HG03558 (cell line): ENCODE measurements around the gene TYR.
"Not testable (repeated sequence)": the region's sequence is repeated elsewhere in the genome, so short reads cannot be mapped to it uniquely, and the experiment has no call there.

Experiments used
- ATAC-seq: cut with Tn5 transposase; IDR thresholded peaks from one replicate; pipeline ENCODE4 v1.9.1; 2021; ENCODE audit warnings: moderate number of reproducible peaks; ENCODE audit not compliant: unreplicated experiment; ENCODE audit errors: extremely low read depth

The TYR gene

GRCh38 chr11:89267660-89268302 is 90.1 kb downstream of the TYR start:
- no peak for ATAC-seq

GRCh38 chr11:89272540-89273088 is 94.9 kb downstream of the TYR start:
- not testable (repeated sequence) for ATAC-seq

- ATAC-seq = not testable (repeated sequence)
Measured at GRCh38 chr11:89273220-89273619, 95.5 kb downstream of the TYR start.

- ATAC-seq = no peak
Measured at GRCh38 chr11:89275966-89276365, 98.3 kb downstream of the TYR start.

GRCh38 chr11:89279176-89279575 is 101.5 kb downstream of the TYR start:
- ATAC-seq = no peak

GRCh38 chr11:89281032-89281677 is 103.5 kb downstream of the TYR start:
- not testable (repeated sequence) for ATAC-seq

GRCh38 chr11:89286601-89287000 is 108.9 kb downstream of the TYR start:
- ATAC-seq = not testable (repeated sequence)

- not testable (repeated sequence) for ATAC-seq
Measured at GRCh38 chr11:89288004-89288403, 110.3 kb downstream of the TYR start.

GRCh38 chr11:89293965-89294679 is 116.4 kb downstream of the TYR start:
- ATAC-seq = no peak

GRCh38 chr11:89295023-89295422 is 117.3 kb downstream of the TYR start:
- ATAC-seq = not testable (repeated sequence)

- ATAC-seq = not testable (repeated sequence)
Measured at GRCh38 chr11:89303029-89303428, 125.4 kb downstream of the TYR start.

GRCh38 chr11:89308272-89308671 is 130.6 kb downstream of the TYR start:
- not testable (repeated sequence) for ATAC-seq

GRCh38 chr11:89309321-89309985 is 131.8 kb downstream of the TYR start:
- ATAC-seq = not testable (repeated sequence)

- ATAC-seq = not testable (repeated sequence)
Measured at GRCh38 chr11:89310607-89311006, 132.9 kb downstream of the TYR start.

GRCh38 chr11:89321401-89321800 is 143.7 kb downstream of the TYR start:
- ATAC-seq = no peak

- ATAC-seq = no peak
Measured at GRCh38 chr11:89327885-89328284, 150.2 kb downstream of the TYR start.

- ATAC-seq = not testable (repeated sequence)
Measured at GRCh38 chr11:89331940-89332339, 154.3 kb downstream of the TYR start.

GRCh38 chr11:89333704-89334103 is 156.0 kb downstream of the TYR start:
- not testable (repeated sequence) for ATAC-seq

- not testable (repeated sequence) for ATAC-seq
Measured at GRCh38 chr11:89337100-89337650, 159.5 kb downstream of the TYR start.

- not testable (repeated sequence) for ATAC-seq
Measured at GRCh38 chr11:89338073-89338472, 160.4 kb downstream of the TYR start.
